GM19463 (cell line): ENCODE measurements around the gene KCNG2.

Experiments
- ATAC-seq: cut with Tn5 transposase; IDR thresholded peaks from one replicate; pipeline ENCODE4 v1.9.1; 2021; ENCODE audit warnings: mild to moderate bottlenecking, moderate library complexity; ENCODE audit not compliant: unreplicated experiment

KCNG2 gene

DNA sequence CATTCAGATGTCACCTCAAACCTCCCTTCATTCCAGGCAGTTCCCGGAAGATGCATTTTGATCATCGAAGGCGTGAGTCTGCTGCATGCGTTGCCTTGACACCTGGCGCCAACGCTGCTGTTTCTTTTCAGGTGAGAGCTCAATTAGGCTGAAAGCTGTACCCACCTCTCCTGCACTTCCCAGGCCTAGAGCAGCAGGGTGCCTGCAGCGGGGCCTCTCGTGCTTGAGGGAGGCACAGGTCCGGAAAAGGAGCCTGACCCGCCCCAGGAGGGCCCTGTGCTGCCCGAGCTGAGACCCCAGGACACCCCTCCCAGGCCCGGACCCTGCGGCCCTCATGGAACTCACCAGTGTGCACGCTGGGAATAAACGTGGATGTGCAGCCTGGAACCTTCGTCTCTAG, 31.4 kb upstream of the KCNG2 start:
- no peak for ATAC-seq

- ATAC-seq = no peak
Measured at GRCh38 chr18:79768745-79769144, 29.0 kb upstream of the KCNG2 start.

DNA sequence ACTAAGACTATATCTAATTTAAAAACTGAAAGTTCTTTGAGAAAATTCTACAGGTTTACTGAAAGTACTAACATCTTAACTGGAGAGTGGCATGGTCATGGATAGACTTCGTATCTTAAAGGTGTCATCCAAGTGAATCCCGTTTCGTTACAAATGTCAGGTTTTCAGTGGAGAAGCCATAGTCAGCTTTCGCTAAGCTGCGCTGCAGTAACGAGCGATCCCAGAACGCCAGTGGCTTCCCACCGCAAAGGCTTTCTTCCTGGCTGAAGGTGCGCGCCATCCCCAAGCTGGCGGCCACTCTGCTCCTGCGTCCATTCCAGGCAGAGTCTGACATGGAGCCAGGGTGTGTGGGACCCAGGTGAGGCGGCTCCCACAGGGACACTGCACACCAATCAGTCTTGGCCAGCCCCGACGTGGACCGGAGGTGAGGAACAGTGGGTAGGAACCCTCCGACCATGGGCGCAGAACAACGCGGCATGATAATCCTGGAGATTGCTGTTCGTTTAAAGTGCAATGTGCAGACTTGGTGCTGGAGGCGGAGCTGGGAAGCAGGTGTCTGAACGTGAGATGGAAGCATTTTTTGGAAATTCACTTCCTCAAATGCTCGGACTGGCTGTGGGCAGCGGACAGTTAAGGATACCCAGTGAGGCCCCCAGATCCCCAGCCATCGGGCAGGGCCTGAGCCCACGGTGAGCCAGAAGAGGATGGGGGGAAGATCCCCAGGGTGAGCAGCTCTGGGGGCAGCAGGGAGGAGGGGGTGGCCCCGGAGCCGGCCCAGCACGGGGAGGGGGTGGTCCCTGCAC, 27.8 kb upstream of the KCNG2 start:
- no peak for ATAC-seq

GRCh38 chr18:79770501-79770815, 27.3 kb upstream of the KCNG2 start:
- ATAC-seq = no peak

DNA sequence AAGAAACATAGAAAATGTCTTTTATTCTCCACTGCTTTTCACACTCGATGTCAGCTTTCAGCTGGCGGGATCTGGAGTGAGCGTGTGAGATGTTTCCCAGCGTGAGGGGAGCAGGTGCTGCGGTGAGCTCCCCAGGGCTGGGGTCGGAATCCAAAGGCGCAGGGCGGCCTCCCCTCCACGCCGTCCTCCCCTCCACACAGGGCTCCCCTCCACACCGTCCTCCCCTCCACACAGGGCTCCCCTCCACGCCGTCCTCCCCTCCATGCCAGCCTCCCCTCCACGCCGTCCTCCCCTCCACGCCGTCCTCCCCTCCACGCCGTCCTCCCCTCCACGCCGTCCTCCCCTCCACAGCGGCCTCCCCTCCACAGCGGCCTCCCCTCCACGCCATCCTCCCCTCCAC, 26.9 kb upstream of the KCNG2 start:
- no peak for ATAC-seq

GRCh38 chr18:79771446-79772107, 26.2 kb upstream of the KCNG2 start:
- ATAC-seq = no peak

DNA sequence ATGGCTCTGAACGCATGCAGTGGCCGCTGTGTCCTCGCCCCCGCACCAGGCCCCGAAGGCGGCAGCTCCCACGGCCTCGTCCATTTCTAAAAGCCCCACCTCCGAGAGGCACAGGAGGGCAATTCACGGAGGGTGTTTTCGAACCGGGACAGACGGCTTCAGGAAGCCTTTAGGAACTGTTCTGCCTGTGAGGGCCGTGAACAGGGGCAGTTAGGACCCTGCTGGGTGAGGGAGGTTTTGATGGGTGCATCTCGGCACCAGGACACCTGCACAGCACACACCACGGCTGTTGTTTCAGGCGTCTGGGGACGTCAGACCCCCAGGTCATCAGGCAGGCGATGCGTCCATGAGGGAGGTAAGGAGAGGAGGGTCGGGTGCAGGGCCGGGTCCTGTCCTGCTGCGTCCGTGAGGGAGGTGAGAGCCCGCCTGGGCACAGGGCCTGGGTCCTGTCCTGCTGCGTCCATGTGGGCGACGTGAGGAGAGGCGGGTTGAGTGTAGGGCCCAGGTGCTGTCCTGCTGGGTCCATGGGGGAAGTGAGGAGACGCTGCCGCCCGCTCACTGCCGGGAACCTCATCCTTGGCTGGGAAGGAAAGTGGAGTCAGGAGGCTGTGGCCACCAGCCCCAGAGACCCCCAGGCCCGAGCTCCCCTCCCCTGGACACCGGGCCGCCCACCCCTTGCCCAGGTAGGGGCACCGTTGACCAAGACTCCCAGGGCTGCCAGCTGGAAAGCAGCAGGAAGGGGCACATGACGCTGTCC, 25.5 kb upstream of the KCNG2 start:
- ATAC-seq = no peak

DNA sequence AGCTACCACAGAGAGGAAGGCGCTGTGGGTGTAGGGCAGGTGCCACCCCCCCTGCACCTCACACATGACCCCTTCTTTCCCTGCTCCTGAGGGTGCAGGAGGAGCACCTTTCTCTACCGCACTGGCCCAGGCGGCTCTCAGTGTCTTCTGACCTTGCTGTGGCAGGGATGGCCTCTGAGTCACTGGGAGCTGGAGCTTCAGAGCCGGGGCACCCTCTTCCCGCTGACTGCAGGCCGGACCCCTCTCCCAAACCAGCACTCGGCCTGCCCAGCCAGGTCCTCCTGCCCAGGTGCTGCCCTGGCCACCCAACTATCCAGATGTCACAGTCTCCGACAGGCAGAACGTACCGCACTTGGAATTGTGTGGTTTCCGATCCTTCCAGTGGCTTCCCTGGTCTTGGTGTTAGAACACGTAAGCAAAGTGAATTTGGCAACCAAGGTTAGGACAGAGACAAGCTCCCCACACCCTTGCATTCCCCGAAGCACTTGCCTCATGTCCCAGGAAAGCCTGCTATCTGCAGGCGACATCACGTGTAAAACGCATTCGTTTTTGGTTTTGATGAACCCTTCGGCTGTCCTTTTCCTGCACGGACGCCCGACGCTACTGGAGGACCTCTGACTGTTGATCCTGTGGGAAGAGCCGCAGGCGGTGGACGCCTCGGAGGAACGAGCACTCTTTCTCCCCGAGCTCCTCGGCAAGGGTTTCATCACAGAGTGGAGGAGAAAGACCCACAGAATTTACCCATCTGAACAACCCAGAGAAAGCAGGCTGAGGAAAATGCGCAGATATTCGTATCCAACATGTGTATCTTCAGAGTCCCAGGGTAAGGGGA, 24.7 kb upstream of the KCNG2 start:
- no peak for ATAC-seq

- no peak for ATAC-seq
Measured at GRCh38 chr18:79774111-79774510, 23.6 kb upstream of the KCNG2 start.

GRCh38 chr18:79775441-79776221, 22.1 kb upstream of the KCNG2 start:
- ATAC-seq = no peak

GRCh38 chr18:79776674-79777073, 21.1 kb upstream of the KCNG2 start:
- no peak for ATAC-seq

GRCh38 chr18:79778291-79778791, 19.4 kb upstream of the KCNG2 start:
- ATAC-seq = no peak

- ATAC-seq = no peak
Measured at GRCh38 chr18:79779021-79779699, 18.6 kb upstream of the KCNG2 start.

DNA sequence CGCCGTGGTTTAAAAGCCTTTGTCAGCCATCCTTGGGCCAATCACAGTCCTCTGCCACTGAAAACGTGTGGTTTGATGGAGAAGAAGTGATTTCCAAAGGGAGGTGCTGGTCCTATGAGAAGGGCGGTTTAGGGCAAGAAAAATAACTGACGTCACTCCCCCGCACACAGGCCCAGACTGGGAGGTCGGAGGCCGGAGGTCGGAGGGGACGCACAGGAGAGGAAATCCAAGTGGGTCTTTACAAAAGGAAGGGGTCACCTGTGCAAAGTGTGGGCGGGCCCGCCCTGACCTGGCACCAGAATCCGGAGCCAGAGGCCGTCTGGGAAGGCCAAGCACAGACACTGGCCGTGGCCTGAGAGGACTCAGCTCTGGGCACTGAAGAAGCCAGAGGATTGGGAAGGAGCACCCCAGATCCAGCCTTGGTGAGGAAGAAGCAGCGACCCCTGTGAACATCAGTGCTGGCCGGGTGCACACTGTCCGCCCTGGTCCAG, 18.0 kb upstream of the KCNG2 start:
- ATAC-seq = no peak

GRCh38 chr18:79780547-79780946, 17.2 kb upstream of the KCNG2 start:
- no peak for ATAC-seq

- no peak for ATAC-seq
Measured at GRCh38 chr18:79781331-79781941, 16.3 kb upstream of the KCNG2 start.

- no peak for ATAC-seq
Measured at GRCh38 chr18:79782566-79783308, 15.0 kb upstream of the KCNG2 start.
